H1 (cell line): ENCODE measurements around the gene SMARCA2. TPM values are rescaled to one million over a fixed set of nuclear protein-coding genes. Genes with fewer than 3 reads are reported as not detected.

Experiments
- CTCF ChIA-PET: fragments of 300-600 bp; sonication (Branson Sonifier 250); formaldehyde crosslinking; loops from one replicate; lab custom pipeline; 2021; ENCODE audit not compliant: partially characterized antibody; lab: Charles Lee
- POLR2A ChIA-PET: fragments of 300-600 bp; sonication (Branson Sonifier 250); formaldehyde crosslinking; loops from one replicate; lab custom pipeline; 2021; ENCODE audit warnings: inconsistent platforms; ENCODE audit not compliant: partially characterized antibody; lab: Charles Lee
- DNase-seq, 2 experiments: peaks; one replicate each; pipeline versions ENCODE4 v3.0.0 to v3.0.0-alpha.2; 2010 to 2022; ENCODE audit warnings: low spot score in 2 of 2, low read depth in 1 of 2, mixed read lengths in 1 of 2
- FAIRE-seq: peaks from 2 replicates; lab custom pipeline; 2011; peaks lifted over from hg19 to GRCh38; lab: Jason Lieb, UNC
- H2AFZ ChIP-seq: 2 replicates; pipeline ENCODE4 v1.8.1; 2012; ENCODE audit warnings: low read length, inconsistent platforms
- H2AK5ac ChIP-seq: 2 replicates; pipeline ENCODE4 v1.6.1; 2013; ENCODE audit warnings: low read depth, low read length
- H2BK120ac ChIP-seq: replicated peaks from 2 replicates; pipeline ENCODE3; 2013; ENCODE audit warnings: low read depth, low read length, inconsistent platforms
- H2BK12ac ChIP-seq: 2 replicates; pipeline ENCODE4 v1.6.1; 2013; ENCODE audit warnings: low read depth, low read length
- H2BK15ac ChIP-seq: 2 replicates; pipeline ENCODE4 v1.6.1; 2013; ENCODE audit warnings: low read length
- H2BK20ac ChIP-seq: 2 replicates; pipeline ENCODE4 v1.6.1; 2013; ENCODE audit warnings: low read length
- H2BK5ac ChIP-seq: 2 replicates; pipeline ENCODE4 v1.6.1; 2013; ENCODE audit warnings: low read depth, low read length
- H3K14ac ChIP-seq: 2 replicates; pipeline ENCODE4 v1.6.1; 2013; ENCODE audit warnings: inconsistent platforms; ENCODE audit not compliant: insufficient read length
- H3K18ac ChIP-seq: 2 replicates; pipeline ENCODE4 v1.6.1; 2013; ENCODE audit warnings: low read length; ENCODE audit errors: extremely low read depth
- H3K23ac ChIP-seq: 2 replicates; pipeline ENCODE4 v1.6.1; 2013; ENCODE audit warnings: inconsistent platforms; ENCODE audit not compliant: insufficient read length
- H3K23me2 ChIP-seq: 2 replicates; pipeline ENCODE4 v1.6.1; 2013; ENCODE audit warnings: low read depth, low read length
- H3K27ac ChIP-seq: 2 replicates; pipeline ENCODE4 v1.6.1; 2011; ENCODE audit warnings: low read depth, low read length, inconsistent platforms
- H3K27me3 ChIP-seq, 4 experiments: replicated peaks in 1 of 4; 1 replicate in 1 of 4; 2 replicates in 3 of 4; pipeline versions ENCODE4 v1.6.1 to v1.8.1; 2011 to 2013; ENCODE audit warnings: low read length in 3 of 4, mild to moderate bottlenecking in 3 of 4, inconsistent platforms in 2 of 4, mixed read lengths in 2 of 4, moderate library complexity in 1 of 4; ENCODE audit not compliant: control insufficient read depth in 3 of 4, insufficient read depth in 3 of 4; ENCODE audit errors: extremely low read depth in 1 of 4
- H3K36me3 ChIP-seq, 4 experiments: 2 replicates each; pipeline versions ENCODE4 v1.6.1 to v1.8.1; 2011 to 2013; ENCODE audit warnings: mild to moderate bottlenecking in 4 of 4, low read length in 3 of 4, moderate library complexity in 2 of 4, control low read depth in 1 of 4, inconsistent platforms in 1 of 4; ENCODE audit not compliant: insufficient read depth in 4 of 4, control insufficient read depth in 2 of 4
- H3K4ac ChIP-seq: replicated peaks from 2 replicates; pipeline ENCODE3; 2013; ENCODE audit warnings: low read length, low read depth, mixed read lengths, inconsistent platforms; ENCODE audit not compliant: insufficient read length
- H3K4me1 ChIP-seq, 4 experiments: replicated peaks in 1 of 4; 1 replicate in 1 of 4; 2 replicates in 3 of 4; pipeline versions ENCODE4 v1.6.1 to v1.8.1; 2011 to 2013; ENCODE audit warnings: low read length in 3 of 4, inconsistent platforms in 2 of 4, mixed read lengths in 1 of 4; ENCODE audit not compliant: insufficient read depth in 4 of 4, control insufficient read depth in 3 of 4
- H3K4me2 ChIP-seq, 2 experiments: 2 replicates each; pipeline versions ENCODE4 v1.6.1 to v1.8.1; 2011 to 2013; ENCODE audit warnings: low read depth in 2 of 2, low read length in 2 of 2, control low read depth in 1 of 2, inconsistent platforms in 1 of 2, mild to moderate bottlenecking in 1 of 2; ENCODE audit not compliant: insufficient read depth in 1 of 2
- H3K4me3 ChIP-seq, 4 experiments: fragments of 200-600, 300-600 bp in 1 of 4; sonication (generic), shearing (Covaris generic), sonication (Bioruptor Twin) in 1 of 4; 2 replicates each; pipeline versions ENCODE4 v1.5.1 to v1.8.1; 2011 to 2016; ENCODE audit warnings: low read length in 4 of 4, low read depth in 3 of 4, control low read depth in 2 of 4, inconsistent platforms in 2 of 4, mild to moderate bottlenecking in 2 of 4, mixed read lengths in 1 of 4, moderate library complexity in 1 of 4; ENCODE audit not compliant: insufficient read depth in 2 of 4; ENCODE audit errors: extremely low read depth in 1 of 4
- H3K56ac ChIP-seq: replicated peaks from 2 replicates; pipeline ENCODE3; 2013; ENCODE audit warnings: low read depth, mild to moderate bottlenecking, mixed read lengths, low read length, inconsistent platforms; ENCODE audit not compliant: insufficient read length
- H3K79me1 ChIP-seq: 2 replicates; pipeline ENCODE4 v1.6.1; 2013; ENCODE audit warnings: low read depth, low read length, control low read depth
- H3K79me2 ChIP-seq, 2 experiments: 2 replicates each; pipeline versions ENCODE4 v1.6.1 to v1.8.1; 2012 to 2013; ENCODE audit warnings: low read length in 2 of 2, mild to moderate bottlenecking in 2 of 2, inconsistent platforms in 1 of 2; ENCODE audit not compliant: insufficient read depth in 2 of 2, control insufficient read depth in 1 of 2
- H3K9ac ChIP-seq, 4 experiments: replicated peaks in 1 of 4; 1 replicate in 1 of 4; 2 replicates in 3 of 4; pipeline versions ENCODE4 v1.6.1 to v1.8.1; 2011 to 2013; ENCODE audit warnings: low read depth in 3 of 4, low read length in 3 of 4, control low read depth in 2 of 4, mild to moderate bottlenecking in 2 of 4, moderate library complexity in 2 of 4, inconsistent platforms in 1 of 4; ENCODE audit errors: extremely low read depth in 1 of 4
- H3K9me3 ChIP-seq, 2 experiments: 2 replicates each; pipeline versions ENCODE4 v1.6.1 to v1.8.1; 2012 to 2013; ENCODE audit warnings: mild to moderate bottlenecking in 2 of 2, moderate library complexity in 2 of 2, control low read depth in 1 of 2, inconsistent platforms in 1 of 2, low read depth in 1 of 2, low read length in 1 of 2, mixed read lengths in 1 of 2; ENCODE audit not compliant: insufficient read depth in 2 of 2
- H4K20me1 ChIP-seq, 2 experiments: replicated peaks in 1 of 2; 2 replicates each; pipeline versions ENCODE3 to v1.8.1; 2011 to 2013; ENCODE audit warnings: inconsistent platforms in 2 of 2, low read length in 2 of 2, mild to moderate bottlenecking in 1 of 2; ENCODE audit not compliant: insufficient read depth in 2 of 2, control insufficient read depth in 1 of 2
- H4K5ac ChIP-seq: 2 replicates; pipeline ENCODE4 v1.6.1; 2013; ENCODE audit warnings: low read length, low read depth, mixed read lengths, inconsistent platforms; ENCODE audit not compliant: insufficient read length
- H4K8ac ChIP-seq: 2 replicates; pipeline ENCODE4 v1.8.0; 2013; ENCODE audit warnings: mild to moderate bottlenecking, moderate library complexity, low read length, inconsistent platforms; ENCODE audit not compliant: insufficient read depth; ENCODE audit errors: extremely low read depth
- H4K91ac ChIP-seq: replicated peaks from 2 replicates; pipeline ENCODE3; 2013; ENCODE audit warnings: low read length, mixed read lengths, inconsistent platforms; ENCODE audit not compliant: insufficient read length
- ASH2L ChIP-seq: fragments of 200-600, 300-600 bp; sonication (generic); IDR thresholded peaks from one replicate; pipeline ENCODE4 v1.7.1; 2017; ENCODE audit warnings: low read length
- CBX5 ChIP-seq: fragments of 300-800, 300-1000 bp; sonication (generic); IDR thresholded peaks from 2 replicates; pipeline ENCODE4 v1.7.1; 2016; ENCODE audit warnings: antibody characterized with exemption, low read length, low read depth
- CREB1 ChIP-seq: IDR thresholded peaks from 2 replicates; pipeline ENCODE4 v1.6.1; 2012; ENCODE audit warnings: inconsistent platforms
- EGR1 ChIP-seq: IDR thresholded peaks from 2 replicates; pipeline ENCODE4 v1.6.1; 2011; ENCODE audit warnings: low read depth, low read length, borderline replicate concordance
- GTF2F1 ChIP-seq: IDR thresholded peaks from 2 replicates; pipeline ENCODE4 v1.6.1; 2012; ENCODE audit warnings: low read depth, low read length, improper control_type of control experiment, borderline replicate concordance
- HDAC6 ChIP-seq: IDR thresholded peaks from one replicate; pipeline ENCODE4 v1.7.1; 2012; ENCODE audit warnings: low read depth, mild to moderate bottlenecking, inconsistent platforms, low read length, moderate library complexity
- JUND ChIP-seq: IDR thresholded peaks from 2 replicates; pipeline ENCODE4 v1.6.1; 2011; ENCODE audit warnings: mild to moderate bottlenecking, improper control_type of control experiment, low read length
- NRF1 ChIP-seq: IDR thresholded peaks from 2 replicates; pipeline ENCODE4 v1.6.1; 2011; ENCODE audit warnings: mild to moderate bottlenecking, low read depth, low read length, improper control_type of control experiment
- POLR2AphosphoS5 ChIP-seq: IDR thresholded peaks from 2 replicates; pipeline ENCODE4 v1.6.1; 2011; ENCODE audit warnings: low read depth, low read length
- RBBP5 ChIP-seq: IDR thresholded peaks from 2 replicates; pipeline ENCODE4 v1.7.1; 2012; ENCODE audit warnings: low read depth, mild to moderate bottlenecking, inconsistent platforms, low read length, moderate library complexity, borderline replicate concordance
- SP2 ChIP-seq: IDR thresholded peaks from 2 replicates; pipeline ENCODE4 v1.6.1; 2012; ENCODE audit warnings: mild to moderate bottlenecking, low read length, inconsistent platforms
- SRF ChIP-seq: IDR thresholded peaks from 2 replicates; pipeline ENCODE4 v1.6.1; 2011; ENCODE audit warnings: mild to moderate bottlenecking, low read depth, low read length, moderate library complexity
- TEAD4 ChIP-seq: IDR thresholded peaks from 2 replicates; pipeline ENCODE4 v1.6.1; 2012; ENCODE audit warnings: low read depth, low read length, inconsistent platforms, mixed read lengths
- ZNF274 ChIP-seq: IDR thresholded peaks from 2 replicates; pipeline ENCODE4 v1.7.0; 2012; ENCODE audit warnings: low read length, borderline replicate concordance; ENCODE audit errors: extremely low read depth
- WGBS, 2 experiments: shearing (Covaris generic) in 1 of 2; methylation state at CpG; one replicate each; pipeline versions ENCODE4 v1.1.6 to v1.1.7; 2013 to 2015; ENCODE audit warnings: low lambda C conversion rate in 2 of 2, mixed read lengths in 2 of 2, inconsistent platforms in 1 of 2, low coverage in 1 of 2, missing lambda C conversion rate in 1 of 2; ENCODE audit not compliant: insufficient replicate concordance in 2 of 2, insufficient coverage in 1 of 2, insufficient read length in 1 of 2; ENCODE audit errors: extremely low coverage in 1 of 2, missing lambda C conversion rate in 1 of 2; 5-methylcytosine and 5-hydroxymethylcytosine counted together
- polyA plus RNA-seq, 7 experiments: library from polyadenylated mRNA; depleted of rRNA in 3 of 7; stranded (reverse) in 5 of 7; unstranded in 2 of 7; fragments of >200 nt in 5 of 7; fragments of 200-250 nt in 2 of 7; gene quantifications; 1 replicate in 5 of 7; 2 replicates in 1 of 7; 4 replicates in 1 of 7; pipeline versions ENCODE4 v1.2.1 to v1.2.3, GENCODE V29; 2011 to 2013; ENCODE audit warnings: missing spikeins in 2 of 7, mixed read lengths in 2 of 7
- total RNA-seq: library from RNA; stranded (reverse); fragmentation: NEBNext Ultra II Directional; extraction: Animal tissue kit (Norgen Biotek cat#: 25700); gene quantifications from 2 replicates; pipeline ENCODE4 v1.2.1, GENCODE V29; 2021
- TF ChIP-seq, protein P1 (sequence below): IDR thresholded peaks from 2 replicates; pipeline ENCODE4 v1.6.1; 2012; ENCODE audit warnings: inconsistent platforms

SMARCA2 gene
- total and polyA plus RNA-seq, 2 of the 8 experiments (the other 6 are each of a cell fraction or from before 2014, with no cell fraction given) = 6.3 to 21.7 TPM

DNA sequence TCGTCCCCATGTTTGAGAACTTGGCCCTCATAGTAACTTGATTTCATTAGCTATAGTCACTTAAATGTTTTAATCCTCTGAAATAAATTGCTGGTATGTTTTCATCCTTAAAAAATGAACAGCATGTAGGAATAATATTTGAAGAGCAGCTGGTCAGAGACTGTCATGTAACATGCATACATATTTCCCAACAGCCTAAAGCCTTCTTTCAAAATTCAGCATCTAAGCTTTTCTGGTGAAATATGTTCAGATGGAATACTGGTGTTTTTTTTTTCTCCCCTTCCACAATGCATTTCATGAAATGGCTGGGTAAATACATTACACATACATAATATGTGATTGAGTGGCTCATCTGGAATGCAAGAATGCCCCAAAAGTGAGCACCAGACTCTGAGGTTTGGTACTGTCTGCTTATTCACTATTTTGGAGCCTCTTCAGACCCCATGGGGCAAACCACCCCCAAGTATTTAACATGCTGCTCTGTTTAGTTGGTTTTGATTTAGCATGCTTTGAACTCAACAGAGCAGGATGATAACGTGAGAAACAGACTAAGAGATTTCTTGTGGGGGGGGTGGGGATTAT, 94.0 kb downstream of the SMARCA2 start:
- H2AK5ac ChIP-seq = no peak overlapping the region
- no peak overlapping the region for H2BK15ac ChIP-seq
- H3K79me1 ChIP-seq = no peaks in the 10 kb centered on the region
- H3K4me1 ChIP-seq = no peaks in the 10 kb centered on the region
- FAIRE-seq (no peak), DNase-seq (no peak)
- no peak overlapping the region for H3K18ac ChIP-seq
- H3K79me2 ChIP-seq = no peaks in the 10 kb centered on the region
- no peak overlapping the region for H2AFZ ChIP-seq
- H4K8ac ChIP-seq = no peak overlapping the region
- H4K5ac ChIP-seq = no peak overlapping the region
- ChIA-PET POLR2A (interaction anchor here (1.2 to 1.3 kb wide), 2 partner anchors 12 to 15 kb away, joined by 3 to 5 read pairs; no protein-coding TSS in a partner anchor), CTCF (interaction anchor here (1.0 to 3.6 kb wide), 3 partner anchors 7 to 188 kb away, joined by 3 to 19 read pairs (median 4); no protein-coding TSS in a partner anchor)
- 70% methylated on average over 2 of the region's 2 CpGs; no CpG with 5 or more reads in 1 of the 2 experiments for WGBS, 2 experiments
- no peak overlapping the region for H2BK5ac ChIP-seq
- no peaks in the 10 kb centered on the region for H3K27me3 ChIP-seq
- H4K91ac ChIP-seq = no peak overlapping the region
- no peak overlapping the region for H3K4ac ChIP-seq
- no peak overlapping the region for H2BK120ac ChIP-seq
- no peaks in the 10 kb centered on the region for H3K9me3 ChIP-seq
- H3K4me2 ChIP-seq = no peak overlapping the region
- H3K14ac ChIP-seq = no peak overlapping the region
- H2BK20ac ChIP-seq = no peak overlapping the region
- no peak overlapping the region for H3K9ac ChIP-seq
- no peak overlapping the region for H3K27ac ChIP-seq
- H3K23ac ChIP-seq = no peak overlapping the region
- H4K20me1 ChIP-seq = no peaks in the 10 kb centered on the region
- no peaks in the 10 kb centered on the region for H3K36me3 ChIP-seq
- H2BK12ac ChIP-seq = no peak overlapping the region
- H3K4me3 ChIP-seq = no peak overlapping the region
- H3K56ac ChIP-seq = no peak overlapping the region
- no peaks in the 10 kb centered on the region for H3K23me2 ChIP-seq
- TF ChIP-seq TEAD4 = no peak
- TF ChIP-seq GTF2F1 = no peak
- no peak for TF ChIP-seq SP2
- TF ChIP-seq ASH2L = no peak
- TF ChIP-seq NRF1 = no peak
- TF ChIP-seq JUND = no peak
- no peak for TF ChIP-seq RBBP5
- TF ChIP-seq, protein P1, sequence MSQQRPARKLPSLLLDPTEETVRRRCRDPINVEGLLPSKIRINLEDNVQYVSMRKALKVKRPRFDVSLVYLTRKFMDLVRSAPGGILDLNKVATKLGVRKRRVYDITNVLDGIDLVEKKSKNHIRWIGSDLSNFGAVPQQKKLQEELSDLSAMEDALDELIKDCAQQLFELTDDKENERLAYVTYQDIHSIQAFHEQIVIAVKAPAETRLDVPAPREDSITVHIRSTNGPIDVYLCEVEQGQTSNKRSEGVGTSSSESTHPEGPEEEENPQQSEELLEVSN = no peak
- no peak for TF ChIP-seq SRF
- TF ChIP-seq POLR2AphosphoS5 = no peak
- no peak for TF ChIP-seq CREB1
- no peak for TF ChIP-seq HDAC6
- no peak for TF ChIP-seq CBX5
- TF ChIP-seq ZNF274 = no peak
- TF ChIP-seq EGR1 = no peak
